ENCODE measurements around the gene GNPTG. TPM values are rescaled to one million over a fixed set of nuclear protein-coding genes. Genes with fewer than 3 reads are reported as not detected.

GNPTG gene
- total and polyA plus RNA-seq, 9 of the 15 experiments (the other 6 are each of a cell fraction or from before 2014, with no cell fraction given), result 0.69 to 33.3 (median 13.6) TPM

DNA sequence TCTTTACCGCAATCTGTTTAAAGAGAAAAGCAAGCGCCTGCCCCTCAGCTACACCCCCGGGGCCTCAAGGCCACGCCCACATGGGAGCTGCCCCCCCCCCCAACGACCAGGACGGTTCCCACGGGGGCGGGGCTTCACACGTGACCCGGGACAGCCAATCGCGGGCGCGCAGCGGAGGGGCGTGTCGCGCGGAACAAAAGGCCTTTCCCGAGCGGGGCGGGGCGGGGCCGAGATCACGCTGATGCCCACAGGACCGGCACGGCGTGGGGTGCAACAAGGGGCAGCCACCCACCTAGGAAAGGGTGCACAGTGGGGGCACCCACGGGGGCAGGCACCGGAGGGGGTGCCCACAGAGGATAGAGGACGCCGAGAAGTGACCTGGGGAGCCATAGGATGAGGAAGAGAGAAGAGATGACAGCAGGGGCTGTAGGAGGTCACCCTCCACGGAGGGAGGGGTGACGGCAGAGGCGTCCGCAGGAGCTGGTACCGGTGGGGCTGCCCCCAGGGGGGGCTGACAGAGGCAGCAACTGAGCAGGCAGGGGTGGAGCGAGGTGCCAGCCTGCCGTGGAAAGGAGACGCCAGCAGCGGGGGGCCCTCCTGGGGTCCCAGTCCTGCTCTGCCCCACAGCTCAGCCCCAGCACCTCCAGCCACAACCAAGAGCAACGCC lies 56.6 kb downstream of the GNPTG start (continued):
- no peak for TF ChIP-seq CREB1 (IDR thresholded peaks at IDR 0.05)
- peak; percentile 64 for TF ChIP-seq CREB1 (CRISPR knock-in tag; IDR thresholded peaks at IDR 0.05)
- TF ChIP-seq MAZ (CRISPR knock-in tag; conservative IDR thresholded peaks at IDR 0.05 in 1 of 2, IDR thresholded peaks at IDR 0.05 in 1 of 2), result peak; percentile 93 to 96
- TF ChIP-seq, protein P1, sequence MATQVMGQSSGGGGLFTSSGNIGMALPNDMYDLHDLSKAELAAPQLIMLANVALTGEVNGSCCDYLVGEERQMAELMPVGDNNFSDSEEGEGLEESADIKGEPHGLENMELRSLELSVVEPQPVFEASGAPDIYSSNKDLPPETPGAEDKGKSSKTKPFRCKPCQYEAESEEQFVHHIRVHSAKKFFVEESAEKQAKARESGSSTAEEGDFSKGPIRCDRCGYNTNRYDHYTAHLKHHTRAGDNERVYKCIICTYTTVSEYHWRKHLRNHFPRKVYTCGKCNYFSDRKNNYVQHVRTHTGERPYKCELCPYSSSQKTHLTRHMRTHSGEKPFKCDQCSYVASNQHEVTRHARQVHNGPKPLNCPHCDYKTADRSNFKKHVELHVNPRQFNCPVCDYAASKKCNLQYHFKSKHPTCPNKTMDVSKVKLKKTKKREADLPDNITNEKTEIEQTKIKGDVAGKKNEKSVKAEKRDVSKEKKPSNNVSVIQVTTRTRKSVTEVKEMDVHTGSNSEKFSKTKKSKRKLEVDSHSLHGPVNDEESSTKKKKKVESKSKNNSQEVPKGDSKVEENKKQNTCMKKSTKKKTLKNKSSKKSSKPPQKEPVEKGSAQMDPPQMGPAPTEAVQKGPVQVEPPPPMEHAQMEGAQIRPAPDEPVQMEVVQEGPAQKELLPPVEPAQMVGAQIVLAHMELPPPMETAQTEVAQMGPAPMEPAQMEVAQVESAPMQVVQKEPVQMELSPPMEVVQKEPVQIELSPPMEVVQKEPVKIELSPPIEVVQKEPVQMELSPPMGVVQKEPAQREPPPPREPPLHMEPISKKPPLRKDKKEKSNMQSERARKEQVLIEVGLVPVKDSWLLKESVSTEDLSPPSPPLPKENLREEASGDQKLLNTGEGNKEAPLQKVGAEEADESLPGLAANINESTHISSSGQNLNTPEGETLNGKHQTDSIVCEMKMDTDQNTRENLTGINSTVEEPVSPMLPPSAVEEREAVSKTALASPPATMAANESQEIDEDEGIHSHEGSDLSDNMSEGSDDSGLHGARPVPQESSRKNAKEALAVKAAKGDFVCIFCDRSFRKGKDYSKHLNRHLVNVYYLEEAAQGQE (IDR thresholded peaks at IDR 0.05; ENCODE audit: borderline replicate concordance), result peak; percentile 86
- TF ChIP-seq, protein P1 (CRISPR knock-in tag; IDR thresholded peaks at IDR 0.05; ENCODE audit: low read depth), result no peak
- TF ChIP-seq CREM (IDR thresholded peaks at IDR 0.05; ENCODE audit: low read depth), result peak; percentile 53; the same call in 1 of the 2 replicates
- TF ChIP-seq KLF13 (tag; IDR thresholded peaks at IDR 0.05; ENCODE audit: borderline replicate concordance, low read depth), result peak; percentile 88
- TF ChIP-seq SP1 (CRISPR knock-in tag; IDR thresholded peaks at IDR 0.05), result peak; percentile 95
- TF ChIP-seq CHD2 (IDR thresholded peaks at IDR 0.05; ENCODE audit: low read depth, low read length), result peak; percentile 41; the same call in 1 of the 2 replicates
- no peak for TF ChIP-seq ZNF609 (CRISPR knock-in tag; IDR thresholded peaks at IDR 0.05; ENCODE audit: borderline replicate concordance)
- peak; percentile 96 for TF ChIP-seq RBM25 (IDR thresholded peaks at IDR 0.05; ENCODE audit: low read depth, low read length, severe bottlenecking)
- peak; percentile 55; the same call in 1 of the 2 replicates for TF ChIP-seq POLR2AphosphoS2 (IDR thresholded peaks at IDR 0.05; ENCODE audit: low read length)
